ENCODE results near the gene FTSJ1.

DNA sequence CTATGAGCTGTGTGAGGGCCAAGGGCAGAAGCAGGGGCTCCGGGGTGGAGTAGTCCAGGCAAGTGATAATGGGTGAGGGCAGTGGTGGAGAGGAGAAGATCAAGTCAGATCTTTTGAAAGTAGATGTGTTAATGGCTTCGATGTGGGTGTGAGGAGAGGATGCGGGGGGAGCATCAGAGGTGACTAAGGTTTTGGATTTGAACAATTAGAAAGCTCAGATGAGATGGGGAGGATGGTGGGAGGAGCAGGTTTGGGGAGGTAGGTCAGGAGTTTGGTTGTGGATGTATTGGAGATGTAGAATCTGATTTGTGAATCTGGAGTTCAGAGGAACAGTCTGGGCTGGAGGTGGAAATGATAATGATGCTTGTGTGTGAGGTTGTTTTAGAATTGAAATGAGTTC lies 4.6 kb downstream of the FTSJ1 start:
- TF ChIP-seq, protein P1, sequence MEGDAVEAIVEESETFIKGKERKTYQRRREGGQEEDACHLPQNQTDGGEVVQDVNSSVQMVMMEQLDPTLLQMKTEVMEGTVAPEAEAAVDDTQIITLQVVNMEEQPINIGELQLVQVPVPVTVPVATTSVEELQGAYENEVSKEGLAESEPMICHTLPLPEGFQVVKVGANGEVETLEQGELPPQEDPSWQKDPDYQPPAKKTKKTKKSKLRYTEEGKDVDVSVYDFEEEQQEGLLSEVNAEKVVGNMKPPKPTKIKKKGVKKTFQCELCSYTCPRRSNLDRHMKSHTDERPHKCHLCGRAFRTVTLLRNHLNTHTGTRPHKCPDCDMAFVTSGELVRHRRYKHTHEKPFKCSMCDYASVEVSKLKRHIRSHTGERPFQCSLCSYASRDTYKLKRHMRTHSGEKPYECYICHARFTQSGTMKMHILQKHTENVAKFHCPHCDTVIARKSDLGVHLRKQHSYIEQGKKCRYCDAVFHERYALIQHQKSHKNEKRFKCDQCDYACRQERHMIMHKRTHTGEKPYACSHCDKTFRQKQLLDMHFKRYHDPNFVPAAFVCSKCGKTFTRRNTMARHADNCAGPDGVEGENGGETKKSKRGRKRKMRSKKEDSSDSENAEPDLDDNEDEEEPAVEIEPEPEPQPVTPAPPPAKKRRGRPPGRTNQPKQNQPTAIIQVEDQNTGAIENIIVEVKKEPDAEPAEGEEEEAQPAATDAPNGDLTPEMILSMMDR (IDR thresholded peaks at IDR 0.05; ENCODE audit: borderline replicate concordance, extremely low read depth, low read length, poor library complexity, severe bottlenecking) = no peak
- no peak for TF ChIP-seq EZH2 (IDR thresholded peaks at IDR 0.05; ENCODE audit: borderline replicate concordance, low read depth, low read length, severe bottlenecking)

Data from DND-41 (cell line).